NCI-H460 (cell line): ENCODE results near the gene PCDHGB1. TPM values are rescaled to one million over a fixed set of nuclear protein-coding genes. Genes with fewer than 3 reads are reported as not detected.
A peak's percentile ranks its signal among the peaks of the same experiment; 100 is the strongest.
"Not testable (repeated sequence)": the region's sequence is repeated elsewhere in the genome, so short reads cannot be mapped to it uniquely, and the experiment has no call there.

Source experiments
- DNase-seq: peaks from one replicate; pipeline ENCODE4 v3.0.0-alpha.2; 2016; ENCODE audit warnings: low read depth; ENCODE audit errors: extremely low read depth
- total RNA-seq: library from RNA; depleted of rRNA; stranded (reverse); fragments of >200 nt; shearing (Covaris generic); gene quantifications from 2 replicates; pipeline ENCODE4 v1.2.3, GENCODE V29; 2014

The PCDHGB1 gene
- total RNA-seq, 1 experiment from 2014 or later = 2.6 TPM

DNA sequence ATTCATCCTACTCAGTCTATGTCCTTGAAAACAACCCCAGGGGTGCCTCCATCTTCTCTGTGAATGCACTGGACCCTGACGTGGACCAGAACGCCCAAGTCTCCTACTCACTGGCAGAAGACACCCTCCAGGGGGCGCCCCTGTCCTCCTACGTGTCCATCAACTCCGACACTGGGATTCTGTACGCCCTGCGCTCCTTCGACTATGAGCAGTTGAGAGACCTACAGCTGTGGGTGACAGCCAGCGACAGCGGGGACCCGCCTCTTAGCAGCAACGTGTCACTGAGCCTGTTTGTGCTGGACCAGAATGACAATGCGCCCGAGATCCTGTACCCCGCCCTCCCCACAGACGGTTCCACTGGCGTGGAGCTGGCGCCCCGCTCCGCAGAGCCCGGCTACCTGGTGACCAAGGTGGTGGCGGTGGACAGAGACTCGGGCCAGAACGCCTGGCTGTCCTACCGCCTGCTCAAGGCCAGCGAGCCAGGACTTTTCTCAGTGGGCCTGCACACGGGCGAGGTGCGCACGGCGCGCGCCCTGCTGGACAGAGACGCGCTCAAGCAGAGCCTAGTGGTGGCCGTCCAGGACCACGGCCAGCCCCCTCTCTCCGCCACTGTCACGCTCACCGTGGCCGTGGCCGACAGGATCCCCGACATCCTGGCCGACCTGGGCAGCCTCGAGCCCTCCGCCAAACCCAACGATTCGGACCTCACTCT, 25.7 kb downstream of the PCDHGB1 start:
- not testable (repeated sequence) for DNase-seq

GRCh38 chr5:141382469-141383294, 32.8 kb downstream of the PCDHGB1 start, which contains the start of gene PCDHGA7:
Gene PCDHGA7 (plus strand): TSS chr5:141382742. CDS start chr5:141382900, 158 bp downstream.
- DNase-seq = no peak

DNA sequence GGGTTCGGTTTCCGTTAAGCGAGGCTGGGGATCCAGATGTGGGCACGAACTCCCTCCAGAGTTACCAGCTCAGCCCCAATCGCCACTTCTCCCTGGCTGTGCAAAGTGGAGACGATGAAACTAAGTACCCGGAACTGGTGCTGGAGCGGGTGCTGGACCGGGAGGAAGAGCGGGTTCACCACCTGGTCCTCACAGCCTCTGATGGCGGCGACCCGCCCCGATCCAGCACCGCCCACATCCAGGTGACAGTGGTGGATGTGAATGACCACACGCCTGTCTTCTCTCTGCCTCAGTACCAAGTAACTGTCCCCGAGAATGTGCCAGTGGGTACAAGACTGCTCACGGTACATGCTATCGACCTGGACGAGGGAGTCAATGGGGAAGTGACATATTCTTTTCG, 33.4 kb downstream of the PCDHGB1 start:
- DNase-seq = no peak

GRCh38 chr5:141384471-141385267, 34.8 kb downstream of the PCDHGB1 start:
- DNase-seq = no peak

DNA sequence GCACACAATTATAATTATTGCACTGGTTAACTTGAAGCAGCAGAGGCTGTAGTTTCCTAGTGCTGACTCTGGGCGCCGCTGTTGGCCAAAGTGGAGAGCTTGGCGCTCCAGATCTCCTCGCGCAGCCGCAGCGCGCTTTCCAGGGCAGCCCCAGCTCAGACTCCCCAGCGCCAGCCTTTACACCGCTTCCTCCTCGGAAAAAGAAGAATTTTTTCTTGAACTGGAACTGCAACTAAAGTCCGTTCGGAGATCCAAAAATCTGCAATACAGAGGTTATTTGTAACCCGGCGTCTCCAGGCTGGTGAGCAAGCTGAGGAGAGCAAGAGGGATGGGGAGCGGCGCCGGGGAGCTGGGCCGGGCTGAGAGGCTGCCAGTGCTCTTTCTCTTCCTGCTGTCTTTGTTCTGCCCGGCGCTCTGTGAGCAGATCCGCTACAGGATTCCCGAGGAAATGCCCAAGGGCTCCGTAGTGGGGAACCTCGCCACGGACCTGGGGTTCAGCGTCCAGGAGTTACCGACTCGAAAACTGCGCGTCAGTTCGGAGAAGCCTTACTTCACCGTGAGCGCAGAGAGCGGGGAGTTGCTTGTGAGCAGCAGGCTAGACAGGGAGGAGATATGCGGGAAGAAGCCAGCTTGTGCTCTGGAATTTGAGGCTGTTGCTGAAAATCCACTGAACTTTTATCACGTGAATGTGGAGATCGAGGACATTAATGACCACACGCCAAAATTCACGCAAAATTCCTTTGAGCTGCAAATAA, 37.8 kb downstream of the PCDHGB1 start, which contains the start of gene PCDHGB4:
PCDHGB4 (plus strand) TSS at position 142 of the 755 bp plus-strand sequence; CDS start at position 329, 187 bp downstream.
- peak; percentile 36 for DNase-seq

GRCh38 chr5:141388661-141389060, 38.8 kb downstream of the PCDHGB1 start:
- no peak for DNase-seq

DNA sequence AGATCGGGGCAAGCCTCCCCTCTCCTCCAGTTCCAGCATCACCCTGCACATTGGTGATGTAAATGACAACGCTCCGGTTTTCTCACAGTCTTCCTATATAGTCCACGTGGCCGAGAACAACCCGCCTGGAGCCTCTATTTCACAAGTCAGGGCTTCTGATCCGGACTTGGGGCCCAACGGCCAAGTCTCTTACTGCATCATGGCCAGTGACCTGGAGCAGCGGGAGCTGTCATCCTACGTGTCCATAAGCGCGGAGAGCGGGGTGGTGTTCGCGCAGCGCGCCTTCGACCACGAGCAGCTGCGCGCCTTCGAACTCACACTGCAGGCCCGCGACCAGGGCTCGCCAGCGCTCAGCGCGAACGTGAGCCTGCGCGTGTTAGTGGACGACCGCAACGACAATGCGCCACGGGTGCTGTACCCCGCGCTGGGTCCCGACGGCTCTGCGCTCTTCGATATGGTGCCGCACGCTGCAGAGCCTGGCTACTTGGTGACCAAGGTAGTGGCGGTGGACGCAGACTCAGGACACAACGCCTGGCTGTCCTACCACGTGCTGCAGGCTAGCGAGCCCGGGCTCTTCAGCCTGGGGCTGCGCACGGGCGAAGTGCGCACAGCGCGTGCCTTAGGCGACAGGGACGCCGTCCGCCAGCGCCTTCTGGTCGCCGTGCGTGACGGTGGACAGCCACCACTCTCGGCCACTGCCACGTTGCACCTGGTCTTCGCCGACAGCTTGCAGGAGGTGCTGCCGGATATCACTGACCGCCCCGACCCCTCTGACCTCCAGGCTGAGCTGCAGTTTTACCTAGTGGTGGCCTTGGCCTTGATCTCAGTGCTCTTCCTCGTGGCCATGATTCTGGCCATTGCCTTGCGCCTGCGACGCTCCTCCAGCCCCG, 39.5 kb downstream of the PCDHGB1 start:
- no peak for DNase-seq

GRCh38 chr5:141392429-141393198, 42.7 kb downstream of the PCDHGB1 start, which contains the start of gene PCDHGA8:
Gene PCDHGA8 (plus strand): TSS chr5:141392633. CDS start chr5:141392814, 181 bp downstream.
- no peak for DNase-seq

- no peak for DNase-seq
Observed at GRCh38 chr5:141393267-141393666, 43.4 kb downstream of the PCDHGB1 start.

DNA sequence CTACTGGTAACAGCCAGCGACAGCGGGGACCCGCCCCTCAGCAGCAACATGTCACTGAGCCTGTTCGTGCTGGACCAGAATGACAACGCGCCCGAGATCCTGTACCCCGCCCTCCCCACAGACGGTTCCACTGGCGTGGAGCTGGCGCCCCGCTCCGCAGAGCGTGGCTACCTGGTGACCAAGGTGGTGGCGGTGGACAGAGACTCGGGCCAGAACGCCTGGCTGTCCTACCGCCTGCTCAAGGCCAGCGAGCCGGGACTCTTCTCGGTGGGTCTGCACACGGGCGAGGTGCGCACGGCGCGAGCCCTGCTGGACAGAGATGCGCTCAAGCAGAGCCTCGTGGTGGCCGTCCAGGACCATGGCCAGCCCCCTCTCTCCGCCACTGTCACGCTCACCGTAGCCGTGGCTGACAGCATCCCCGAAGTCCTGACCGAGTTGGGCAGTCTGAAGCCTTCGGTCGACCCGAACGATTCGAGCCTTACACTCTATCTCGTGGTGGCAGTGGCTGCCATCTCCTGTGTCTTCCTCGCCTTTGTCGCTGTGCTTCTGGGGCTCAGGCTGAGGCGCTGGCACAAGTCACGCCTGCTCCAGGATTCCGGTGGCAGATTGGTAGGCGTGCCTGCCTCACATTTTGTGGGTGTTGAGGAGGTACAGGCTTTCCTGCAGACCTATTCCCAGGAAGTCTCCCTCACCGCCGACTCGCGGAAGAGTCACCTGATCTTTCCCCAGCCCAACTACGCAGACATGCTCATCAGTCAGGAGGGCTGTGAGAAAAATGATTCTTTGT, 44.7 kb downstream of the PCDHGB1 start:
- not testable (repeated sequence) for DNase-seq

DNA sequence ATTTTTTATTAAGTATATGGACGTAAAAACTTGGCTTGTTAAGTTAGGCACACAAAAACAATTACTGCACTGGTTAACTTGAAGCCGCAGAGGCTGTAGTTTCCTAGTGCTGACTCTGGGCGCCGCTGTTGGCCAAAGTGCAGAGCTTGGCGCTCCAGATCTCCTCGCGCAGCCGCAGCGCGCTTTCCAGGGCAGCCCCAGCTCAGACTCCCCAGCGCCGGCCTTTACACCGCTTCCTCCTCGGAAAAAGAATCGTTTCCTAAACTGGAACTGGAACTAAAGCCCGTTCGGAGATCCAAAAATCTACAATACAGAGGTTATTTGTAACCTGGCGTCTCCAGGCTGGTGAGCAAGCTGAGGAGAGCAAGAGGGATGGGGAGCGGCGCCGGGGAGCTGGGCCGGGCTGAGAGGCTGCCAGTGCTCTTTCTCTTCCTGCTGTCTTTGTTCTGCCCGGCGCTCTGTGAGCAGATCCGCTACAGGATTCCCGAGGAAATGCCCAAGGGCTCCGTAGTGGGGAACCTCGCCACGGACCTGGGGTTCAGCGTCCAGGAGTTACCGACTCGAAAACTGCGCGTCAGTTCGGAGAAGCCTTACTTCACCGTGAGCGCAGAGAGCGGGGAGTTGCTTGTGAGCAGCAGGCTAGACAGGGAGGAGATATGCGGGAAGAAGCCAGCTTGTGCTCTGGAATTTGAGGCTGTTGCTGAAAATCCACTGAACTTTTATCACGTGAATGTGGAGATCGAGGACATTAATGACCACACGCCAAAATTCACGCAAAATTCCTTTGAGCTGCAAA, 48.1 kb downstream of the PCDHGB1 start, which contains the start of gene PCDHGB5:
PCDHGB5 (plus strand) TSS at position 192 of the 796 bp plus-strand sequence; CDS start at position 373, 181 bp downstream.
- not testable (repeated sequence) for DNase-seq

- no peak for DNase-seq
Observed at GRCh38 chr5:141398608-141399007, 48.7 kb downstream of the PCDHGB1 start.

DNA sequence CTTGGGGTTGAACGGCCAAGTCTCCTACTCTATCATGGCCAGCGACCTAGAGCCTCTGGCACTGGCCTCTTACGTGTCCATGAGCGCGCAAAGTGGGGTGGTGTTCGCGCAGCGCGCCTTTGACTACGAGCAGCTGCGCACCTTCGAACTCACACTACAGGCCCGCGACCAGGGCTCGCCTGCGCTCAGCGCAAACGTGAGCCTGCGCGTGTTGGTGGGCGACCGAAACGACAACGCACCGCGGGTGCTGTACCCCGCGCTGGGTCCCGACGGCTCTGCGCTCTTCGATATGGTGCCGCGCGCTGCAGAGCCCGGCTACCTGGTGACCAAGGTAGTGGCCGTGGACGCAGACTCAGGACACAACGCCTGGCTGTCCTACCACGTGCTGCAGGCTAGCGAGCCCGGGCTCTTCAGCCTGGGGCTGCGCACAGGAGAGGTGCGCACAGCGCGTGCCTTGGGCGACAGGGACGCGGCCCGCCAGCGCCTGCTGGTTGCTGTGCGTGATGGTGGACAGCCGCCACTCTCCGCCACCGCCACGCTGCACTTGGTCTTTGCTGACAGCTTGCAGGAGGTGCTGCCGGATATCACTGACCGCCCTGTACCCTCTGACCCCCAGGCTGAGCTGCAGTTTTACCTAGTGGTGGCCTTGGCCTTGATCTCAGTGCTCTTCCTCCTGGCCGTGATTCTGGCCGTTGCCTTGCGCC, 49.8 kb downstream of the PCDHGB1 start:
- DNase-seq = no peak
